Endothelial cell of umbilical vein (primary cell): Measurements from ENCODE around the gene CCDC6. TPM values are rescaled to one million over a fixed set of nuclear protein-coding genes. Genes with fewer than 3 reads are reported as not detected.

Experiments used
- BruUV-seq: library from RNA; stranded (reverse); fragments of 400-500 nt; replicated peaks from 2 replicates; lab custom pipeline; 2021; lab: Mats Ljungman, UMichigan
- CTCF ChIA-PET: fragments of 300-600, 350-600 bp; sonication (Branson Sonifier 250); formaldehyde crosslinking; loops from one replicate; lab custom pipeline; 2021; ENCODE audit warnings: antibody characterized with exemption, inconsistent platforms; lab: Charles Lee
- POLR2A ChIA-PET: fragments of 300-600, 350-600 bp; sonication (Branson Sonifier 250); formaldehyde crosslinking; loops from one replicate; lab custom pipeline; 2021; ENCODE audit warnings: antibody characterized with exemption, inconsistent platforms; lab: Charles Lee
- DNase-seq: peaks from one replicate; pipeline ENCODE4 v3.0.0-alpha.2; 2011; ENCODE audit warnings: low read depth, low spot score
- FAIRE-seq: peaks from 2 replicates; lab custom pipeline; 2011; peaks lifted over from hg19 to GRCh38; lab: Jason Lieb, UNC
- H2AFZ ChIP-seq: 2 replicates; pipeline ENCODE4 v1.6.0; 2012; ENCODE audit warnings: low read depth, low read length, control low read depth, inconsistent platforms
- H3K27ac ChIP-seq: 2 replicates; pipeline ENCODE4 v1.5.1; 2011; ENCODE audit warnings: low read depth, mild to moderate bottlenecking, control low read depth, low read length, moderate library complexity; ENCODE audit not compliant: insufficient read depth
- H3K27me3 ChIP-seq, 2 experiments: 2 replicates each; pipeline versions ENCODE4 v1.6.0 to v1.6.1; 2011; ENCODE audit warnings: low read length in 2 of 2, mixed read lengths in 1 of 2; ENCODE audit not compliant: control insufficient read depth in 2 of 2, insufficient read depth in 2 of 2
- H3K36me3 ChIP-seq, 2 experiments: 2 replicates in 1 of 2; 3 replicates in 1 of 2; pipeline ENCODE4 v1.5.1; 2011; ENCODE audit warnings: low read length in 2 of 2, mild to moderate bottlenecking in 1 of 2, moderate library complexity in 1 of 2; ENCODE audit not compliant: control insufficient read depth in 2 of 2, insufficient read depth in 2 of 2; ENCODE audit errors: extremely low read depth in 1 of 2
- H3K4me1 ChIP-seq: 3 replicates; pipeline ENCODE4 v1.5.1; 2011; ENCODE audit warnings: mild to moderate bottlenecking, low read length; ENCODE audit not compliant: control insufficient read depth, insufficient read depth; ENCODE audit errors: extremely low read depth
- H3K4me2 ChIP-seq: 2 replicates; pipeline ENCODE4 v1.6.1; 2011; ENCODE audit warnings: low read length, control low read depth, mixed read lengths; ENCODE audit not compliant: insufficient read depth
- H3K4me3 ChIP-seq, 3 experiments: fragments of 200-600 bp in 1 of 3; sonication (generic), shearing (Covaris generic) in 1 of 3; replicated peaks in 1 of 3; 2 replicates each; pipeline ENCODE4 v1.5.1; 2011 to 2016; ENCODE audit warnings: control low read depth in 3 of 3, low read length in 3 of 3, mild to moderate bottlenecking in 2 of 3, inconsistent platforms in 1 of 3, low read depth in 1 of 3, moderate library complexity in 1 of 3; ENCODE audit not compliant: insufficient read depth in 1 of 3
- H3K79me2 ChIP-seq: 2 replicates; pipeline ENCODE4 v1.6.0; 2012; ENCODE audit warnings: low read length, inconsistent platforms; ENCODE audit not compliant: control insufficient read depth, insufficient read depth
- H3K9ac ChIP-seq: replicated peaks from 2 replicates; pipeline ENCODE3; 2011; ENCODE audit warnings: low read length, control low read depth; ENCODE audit not compliant: insufficient read depth; ENCODE audit errors: extremely low read depth
- H3K9me1 ChIP-seq: replicated peaks from 3 replicates; pipeline ENCODE4 v1.6.0; 2011; ENCODE audit warnings: mild to moderate bottlenecking, low read length; ENCODE audit not compliant: control insufficient read depth, insufficient read depth; ENCODE audit errors: extremely low read depth
- H3K9me3 ChIP-seq: replicated peaks from 2 replicates; pipeline ENCODE4 v1.5.1; 2012; ENCODE audit warnings: low read length, inconsistent platforms; ENCODE audit not compliant: control insufficient read depth, insufficient read depth
- H4K20me1 ChIP-seq: replicated peaks from 2 replicates; pipeline ENCODE3; 2011; ENCODE audit warnings: mild to moderate bottlenecking, low read length; ENCODE audit not compliant: control insufficient read depth, insufficient read depth; ENCODE audit errors: extremely low read depth
- EZH2 ChIP-seq: IDR thresholded peaks from 2 replicates; pipeline ENCODE4 v1.6.1; 2012; ENCODE audit warnings: borderline replicate concordance, low read depth, mild to moderate bottlenecking, moderate library complexity, low read length, inconsistent platforms; ENCODE audit not compliant: severe bottlenecking
- FOS ChIP-seq: IDR thresholded peaks from 2 replicates; pipeline ENCODE4 v1.6.1; 2011; ENCODE audit warnings: mild to moderate bottlenecking, low read length, moderate library complexity, borderline replicate concordance; ENCODE audit not compliant: insufficient read depth
- GATA2 ChIP-seq: IDR thresholded peaks from 2 replicates; pipeline ENCODE4 v1.7.0; 2011; ENCODE audit warnings: low read depth, mild to moderate bottlenecking, moderate library complexity, mixed read lengths, low read length; ENCODE audit not compliant: insufficient read length, insufficient read depth
- JUN ChIP-seq: IDR thresholded peaks from 2 replicates; pipeline ENCODE4 v1.6.1; 2011; ENCODE audit warnings: borderline replicate concordance, low read depth; ENCODE audit not compliant: insufficient read length, insufficient read depth
- MYC ChIP-seq: IDR thresholded peaks from one replicate; pipeline ENCODE4 v1.6.1; 2011; ENCODE audit warnings: mild to moderate bottlenecking, low read depth, low read length
- POLR2A ChIP-seq: IDR thresholded peaks from 2 replicates; pipeline ENCODE4 v1.6.1; 2012; ENCODE audit warnings: low read depth, mild to moderate bottlenecking, control low read depth, low read length
- POLR2AphosphoS5 ChIP-seq: IDR thresholded peaks from 2 replicates; pipeline ENCODE4 v1.6.1; 2012; ENCODE audit warnings: low read depth, mild to moderate bottlenecking, control low read depth, low read length, moderate library complexity; ENCODE audit not compliant: insufficient read depth
- dilution Hi-C: fragments of 300-500 bp; cut with MboI; formaldehyde crosslinking; loops from one replicate; pipeline ENCODE4 v1.15.0; 2019; ENCODE audit warnings: low sequenced_read_pairs; ENCODE audit not compliant: extremely low pct_ligation_motif_present
- intact Hi-C: fragments of 100-400 bp; cut with micrococcal nuclease; formaldehyde crosslinking; loops from one replicate; pipeline ENCODE4 v1.10.0; 2022
- polyA plus RNA-seq, 4 experiments: library from polyadenylated mRNA; depleted of rRNA in 3 of 4; stranded (reverse) in 3 of 4; unstranded in 1 of 4; fragments of >200 nt; gene quantifications; 2 replicates each; pipeline versions ENCODE4 v1.2.1 to v1.2.3, GENCODE V29; 2011 to 2012; ENCODE audit warnings: missing spikeins in 1 of 4
- total RNA-seq: library from RNA; stranded (reverse); gene quantifications from 2 replicates; pipeline ENCODE4 v1.2.3, GENCODE V29; 2021
- TF ChIP-seq, protein P1 (sequence below): IDR thresholded peaks from 2 replicates; pipeline ENCODE4 v1.6.1; 2011; ENCODE audit not compliant: insufficient read depth, insufficient read length
- TF ChIP-seq, protein P2 (sequence below), 2 donors: IDR thresholded peaks; 1 replicate in 1 of 2; 2 replicates in 1 of 2; pipeline ENCODE4 v1.5.1; 2011; ENCODE audit warnings: low read length in 2 of 2, mild to moderate bottlenecking in 2 of 2, moderate library complexity in 2 of 2, control low read depth in 1 of 2, inconsistent platforms in 1 of 2, low read depth in 1 of 2; ENCODE audit not compliant: insufficient read depth in 1 of 2; ENCODE audit errors: extremely low read depth in 1 of 2

CCDC6 gene
- total and polyA plus RNA-seq, 2 donors (not counting 3 experiments of a cell fraction or from before 2014, with no cell fraction given) = 16.8 to 36.8 TPM

GRCh38 chr10:59754951-59755350 lies 151.4 kb downstream of the CCDC6 start:
- no peak for DNase-seq
- no peaks in the 10 kb centered on the region for H3K9me3 ChIP-seq
- ChIA-PET CTCF (no interaction called here), POLR2A (no interaction called here)
- no peaks in the 10 kb centered on the region for H3K9me1 ChIP-seq
- H3K9ac ChIP-seq = no peak overlapping the region
- H2AFZ ChIP-seq = no peak overlapping the region
- no peak for FAIRE-seq
- no peaks in the 10 kb centered on the region for H3K36me3 ChIP-seq
- no TSS peak for BruUV-seq
- H3K79me2 ChIP-seq = no peaks in the 10 kb centered on the region
- no peak overlapping the region for H3K27ac ChIP-seq
- H4K20me1 ChIP-seq = no peaks in the 10 kb centered on the region
- peaks cover 0 to 1% of the 10 kb centered on the region in 2 experiments for H3K27me3 ChIP-seq
- no peak overlapping the region for H3K4me3 ChIP-seq
- intact Hi-C loops = no loop called here
- dilution Hi-C loops = no loop called here
- no peak for TF ChIP-seq POLR2A
- no peak for TF ChIP-seq EZH2
- TF ChIP-seq, protein P1, sequence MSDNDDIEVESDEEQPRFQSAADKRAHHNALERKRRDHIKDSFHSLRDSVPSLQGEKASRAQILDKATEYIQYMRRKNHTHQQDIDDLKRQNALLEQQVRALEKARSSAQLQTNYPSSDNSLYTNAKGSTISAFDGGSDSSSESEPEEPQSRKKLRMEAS = no peak
- TF ChIP-seq JUN = no peak
- TF ChIP-seq MYC = no peak
- no peak for TF ChIP-seq POLR2AphosphoS5
- TF ChIP-seq GATA2 = no peak
- TF ChIP-seq, protein P2, sequence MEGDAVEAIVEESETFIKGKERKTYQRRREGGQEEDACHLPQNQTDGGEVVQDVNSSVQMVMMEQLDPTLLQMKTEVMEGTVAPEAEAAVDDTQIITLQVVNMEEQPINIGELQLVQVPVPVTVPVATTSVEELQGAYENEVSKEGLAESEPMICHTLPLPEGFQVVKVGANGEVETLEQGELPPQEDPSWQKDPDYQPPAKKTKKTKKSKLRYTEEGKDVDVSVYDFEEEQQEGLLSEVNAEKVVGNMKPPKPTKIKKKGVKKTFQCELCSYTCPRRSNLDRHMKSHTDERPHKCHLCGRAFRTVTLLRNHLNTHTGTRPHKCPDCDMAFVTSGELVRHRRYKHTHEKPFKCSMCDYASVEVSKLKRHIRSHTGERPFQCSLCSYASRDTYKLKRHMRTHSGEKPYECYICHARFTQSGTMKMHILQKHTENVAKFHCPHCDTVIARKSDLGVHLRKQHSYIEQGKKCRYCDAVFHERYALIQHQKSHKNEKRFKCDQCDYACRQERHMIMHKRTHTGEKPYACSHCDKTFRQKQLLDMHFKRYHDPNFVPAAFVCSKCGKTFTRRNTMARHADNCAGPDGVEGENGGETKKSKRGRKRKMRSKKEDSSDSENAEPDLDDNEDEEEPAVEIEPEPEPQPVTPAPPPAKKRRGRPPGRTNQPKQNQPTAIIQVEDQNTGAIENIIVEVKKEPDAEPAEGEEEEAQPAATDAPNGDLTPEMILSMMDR (IDR thresholded peaks at IDR 0.05; ENCODE audit: extremely low read depth in 1 of 2, insufficient read depth in 1 of 2, low read depth in 1 of 2, low read length in 2 of 2) = no peak
- TF ChIP-seq FOS = no peak
- H3K4me2 ChIP-seq = no peak overlapping the region
- no peaks in the 10 kb centered on the region for H3K4me1 ChIP-seq
